GM19023 (cell line): ENCODE measurements around the gene ST3GAL4.
"Not testable (repeated sequence)": the region's sequence is repeated elsewhere in the genome, so short reads cannot be mapped to it uniquely, and the experiment has no call there.

Experiments
- ATAC-seq: cut with Tn5 transposase; IDR thresholded peaks from one replicate; pipeline ENCODE4 v1.9.1; 2021; ENCODE audit warnings: mild to moderate bottlenecking, moderate library complexity; ENCODE audit not compliant: unreplicated experiment

Gene ST3GAL4

GRCh38 chr11:126355324-126355925 lies at the start of gene ST3GAL4:
TSS of gene ST3GAL4 (plus strand) at chr11:126355686. CDS start at chr11:126406156, 50,470 bp downstream.
- peak; percentile 63 for ATAC-seq

GRCh38 chr11:126305699-126306098 lies 49.8 kb upstream of the ST3GAL4 start:
- peak; percentile 57 for ATAC-seq

GRCh38 chr11:126307706-126308105 lies 47.8 kb upstream of the ST3GAL4 start:
- no peak for ATAC-seq

- no peak for ATAC-seq
Observed at GRCh38 chr11:126308271-126308671, 47.2 kb upstream of the ST3GAL4 start.

- ATAC-seq: not testable (repeated sequence)
Observed at GRCh38 chr11:126308771-126309170, 46.7 kb upstream of the ST3GAL4 start.

GRCh38 chr11:126310200-126310991 lies 45.1 kb upstream of the ST3GAL4 start:
- ATAC-seq: no peak

GRCh38 chr11:126310992-126311310 lies 44.5 kb upstream of the ST3GAL4 start:
- no peak for ATAC-seq

- peak; percentile 65 for ATAC-seq
Observed at GRCh38 chr11:126311401-126312291, 43.8 kb upstream of the ST3GAL4 start.

GRCh38 chr11:126312961-126313360 lies 42.5 kb upstream of the ST3GAL4 start:
- no peak for ATAC-seq

GRCh38 chr11:126313826-126314225 lies 41.7 kb upstream of the ST3GAL4 start:
- ATAC-seq: no peak

- ATAC-seq: no peak
Observed at GRCh38 chr11:126317432-126317755, 38.1 kb upstream of the ST3GAL4 start.

GRCh38 chr11:126317756-126318573 lies 37.5 kb upstream of the ST3GAL4 start:
- peak; percentile 39 for ATAC-seq

GRCh38 chr11:126318574-126319373 lies 36.7 kb upstream of the ST3GAL4 start:
- peak; percentile 86 for ATAC-seq

GRCh38 chr11:126319374-126319740 lies 36.1 kb upstream of the ST3GAL4 start:
- no peak for ATAC-seq

- ATAC-seq: no peak
Observed at GRCh38 chr11:126322996-126323395, 32.5 kb upstream of the ST3GAL4 start.

GRCh38 chr11:126327281-126328000 lies 28.0 kb upstream of the ST3GAL4 start:
- no peak for ATAC-seq

- no peak for ATAC-seq
Observed at GRCh38 chr11:126328001-126328390, 27.5 kb upstream of the ST3GAL4 start.

- no peak for ATAC-seq
Observed at GRCh38 chr11:126328444-126328843, 27.0 kb upstream of the ST3GAL4 start.

GRCh38 chr11:126328938-126329643 lies 26.4 kb upstream of the ST3GAL4 start:
- ATAC-seq: no peak
